ENCODE results near the gene OTOG.

OTOG gene

DNA sequence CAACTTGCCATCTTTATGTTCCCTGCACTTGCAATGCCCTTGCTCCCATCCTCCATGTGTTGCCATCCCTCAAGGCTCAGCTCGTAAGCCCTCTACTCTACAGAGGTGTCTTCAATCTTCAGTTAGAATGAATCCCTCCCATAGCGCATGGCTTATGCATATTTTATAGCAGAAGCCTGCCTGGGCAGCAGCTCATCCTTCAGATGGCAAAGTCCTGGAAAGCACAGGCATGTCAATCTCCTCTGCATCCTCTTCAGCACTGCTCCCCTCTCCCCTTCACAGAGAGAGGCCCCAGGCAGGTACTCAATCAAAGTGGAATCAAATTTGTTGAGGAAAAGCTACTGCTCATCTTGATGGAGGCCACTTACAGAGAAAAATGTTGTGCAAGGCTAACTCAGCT lies 39.3 kb upstream of the OTOG start:
- TF ChIP-seq SIN3A (IDR thresholded peaks at IDR 0.05; ENCODE audit: borderline replicate concordance, insufficient read depth, low read length), result no peak
- no peak for TF ChIP-seq TAF1 (IDR thresholded peaks at IDR 0.05; ENCODE audit: borderline replicate concordance, insufficient read depth, low read length)
- no peak for TF ChIP-seq POLR2AphosphoS5 (IDR thresholded peaks at IDR 0.05; ENCODE audit: low read depth, low read length)
- TF ChIP-seq FOXP2 (optimal IDR thresholded peaks at IDR 0.05; ENCODE audit: borderline replicate concordance, extremely low read depth, extremely low read length, insufficient read depth), result no peak
- TF ChIP-seq, protein P1, sequence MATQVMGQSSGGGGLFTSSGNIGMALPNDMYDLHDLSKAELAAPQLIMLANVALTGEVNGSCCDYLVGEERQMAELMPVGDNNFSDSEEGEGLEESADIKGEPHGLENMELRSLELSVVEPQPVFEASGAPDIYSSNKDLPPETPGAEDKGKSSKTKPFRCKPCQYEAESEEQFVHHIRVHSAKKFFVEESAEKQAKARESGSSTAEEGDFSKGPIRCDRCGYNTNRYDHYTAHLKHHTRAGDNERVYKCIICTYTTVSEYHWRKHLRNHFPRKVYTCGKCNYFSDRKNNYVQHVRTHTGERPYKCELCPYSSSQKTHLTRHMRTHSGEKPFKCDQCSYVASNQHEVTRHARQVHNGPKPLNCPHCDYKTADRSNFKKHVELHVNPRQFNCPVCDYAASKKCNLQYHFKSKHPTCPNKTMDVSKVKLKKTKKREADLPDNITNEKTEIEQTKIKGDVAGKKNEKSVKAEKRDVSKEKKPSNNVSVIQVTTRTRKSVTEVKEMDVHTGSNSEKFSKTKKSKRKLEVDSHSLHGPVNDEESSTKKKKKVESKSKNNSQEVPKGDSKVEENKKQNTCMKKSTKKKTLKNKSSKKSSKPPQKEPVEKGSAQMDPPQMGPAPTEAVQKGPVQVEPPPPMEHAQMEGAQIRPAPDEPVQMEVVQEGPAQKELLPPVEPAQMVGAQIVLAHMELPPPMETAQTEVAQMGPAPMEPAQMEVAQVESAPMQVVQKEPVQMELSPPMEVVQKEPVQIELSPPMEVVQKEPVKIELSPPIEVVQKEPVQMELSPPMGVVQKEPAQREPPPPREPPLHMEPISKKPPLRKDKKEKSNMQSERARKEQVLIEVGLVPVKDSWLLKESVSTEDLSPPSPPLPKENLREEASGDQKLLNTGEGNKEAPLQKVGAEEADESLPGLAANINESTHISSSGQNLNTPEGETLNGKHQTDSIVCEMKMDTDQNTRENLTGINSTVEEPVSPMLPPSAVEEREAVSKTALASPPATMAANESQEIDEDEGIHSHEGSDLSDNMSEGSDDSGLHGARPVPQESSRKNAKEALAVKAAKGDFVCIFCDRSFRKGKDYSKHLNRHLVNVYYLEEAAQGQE (IDR thresholded peaks at IDR 0.05; ENCODE audit: insufficient read depth in 1 of 2, low read depth in 2 of 2, low read length in 2 of 2), result no peak

- TF ChIP-seq POLR2AphosphoS5 (IDR thresholded peaks at IDR 0.05; ENCODE audit: low read depth, low read length) (no peak), SIN3A (IDR thresholded peaks at IDR 0.05; ENCODE audit: borderline replicate concordance, insufficient read depth, low read length) (no peak), FOXP2 (optimal IDR thresholded peaks at IDR 0.05; ENCODE audit: borderline replicate concordance, extremely low read depth, extremely low read length, insufficient read depth) (no peak), TAF1 (IDR thresholded peaks at IDR 0.05; ENCODE audit: borderline replicate concordance, insufficient read depth, low read length) (no peak)
- TF ChIP-seq, protein P1 (IDR thresholded peaks at IDR 0.05; ENCODE audit: insufficient read depth in 1 of 2, low read depth in 2 of 2, low read length in 2 of 2), result no peak
These were observed 38.8 kb upstream of the OTOG start for GRCh38 chr11:17508306-17508705.

- no peak for TF ChIP-seq SIN3A (IDR thresholded peaks at IDR 0.05; ENCODE audit: borderline replicate concordance, insufficient read depth, low read length)
- TF ChIP-seq TAF1 (IDR thresholded peaks at IDR 0.05; ENCODE audit: borderline replicate concordance, insufficient read depth, low read length), result no peak
- no peak for TF ChIP-seq POLR2AphosphoS5 (IDR thresholded peaks at IDR 0.05; ENCODE audit: low read depth, low read length)
- no peak for TF ChIP-seq FOXP2 (optimal IDR thresholded peaks at IDR 0.05; ENCODE audit: borderline replicate concordance, extremely low read depth, extremely low read length, insufficient read depth)
- TF ChIP-seq, protein P1 (IDR thresholded peaks at IDR 0.05; ENCODE audit: insufficient read depth in 1 of 2, low read depth in 2 of 2, low read length in 2 of 2), result no peak
These were observed 38.3 kb upstream of the OTOG start for GRCh38 chr11:17508791-17509190.

DNA sequence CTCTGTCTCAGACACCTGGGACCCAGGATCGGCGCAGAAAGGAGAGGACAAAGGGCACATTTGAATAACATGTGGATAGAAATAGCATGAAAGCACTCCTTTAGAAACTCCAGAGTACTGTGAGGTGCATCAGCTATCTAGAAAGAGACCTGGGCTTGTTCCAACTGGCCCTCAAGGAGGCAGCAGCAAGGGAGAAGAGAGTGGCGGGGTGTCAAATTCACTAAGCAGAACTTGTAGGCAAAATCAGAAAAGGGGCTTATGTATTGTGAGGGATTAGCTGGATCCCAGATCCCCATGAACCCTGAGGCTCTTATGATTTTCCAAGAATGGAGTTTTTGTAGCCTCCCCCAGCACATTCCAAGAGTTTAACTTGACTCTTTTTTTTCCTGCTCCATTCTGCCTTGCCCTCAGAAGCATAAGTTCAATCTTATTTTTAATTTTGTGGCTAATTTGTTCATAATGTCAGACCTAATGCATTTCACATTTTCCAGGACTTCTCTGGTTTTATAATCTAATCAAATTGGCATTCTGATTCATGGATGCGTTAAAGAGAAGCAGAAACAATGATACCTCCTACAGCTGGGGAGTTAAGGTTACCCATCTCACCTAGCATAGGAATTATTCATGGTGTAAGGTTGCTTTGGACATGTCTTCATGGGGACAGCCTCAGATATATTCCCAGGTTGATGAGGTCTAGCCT lies 36.4 kb upstream of the OTOG start:
- TF ChIP-seq FOXP2 (optimal IDR thresholded peaks at IDR 0.05; ENCODE audit: borderline replicate concordance, extremely low read depth, extremely low read length, insufficient read depth) (no peak), POLR2AphosphoS5 (IDR thresholded peaks at IDR 0.05; ENCODE audit: low read depth, low read length) (no peak), SIN3A (IDR thresholded peaks at IDR 0.05; ENCODE audit: borderline replicate concordance, insufficient read depth, low read length) (no peak), TAF1 (IDR thresholded peaks at IDR 0.05; ENCODE audit: borderline replicate concordance, insufficient read depth, low read length) (no peak)
- TF ChIP-seq, protein P1 (IDR thresholded peaks at IDR 0.05; ENCODE audit: insufficient read depth in 1 of 2, low read depth in 2 of 2, low read length in 2 of 2), result no peak

All from PFSK-1 (cell line).